ENCODE measurements around the gene DCAF10.

Gene DCAF10

GRCh38 chr9:37811906-37812476, 11.4 kb downstream of the DCAF10 start:
- Histone ChIP-seq H3K4me1 (ENCODE audit: insufficient read depth, low read length, severe bottlenecking) (no peaks in the 10 kb centered on the region), H3K27me3 (ENCODE audit: insufficient read depth, low read length) (no peaks in the 10 kb centered on the region), H3K27ac (ENCODE audit: low read depth, low read length, poor library complexity, severe bottlenecking) (no peak overlapping the region), H3K36me3 (ENCODE audit: insufficient read depth, low read length) (peaks cover 5% of the 10 kb centered on the region; the same call in 1 of the 2 replicates), H3K4me3 (ENCODE audit: low read depth, low read length, poor library complexity, severe bottlenecking) (no peak overlapping the region), H3K4me2 (ENCODE audit: low read length) (no peak overlapping the region), H4K20me1 (ENCODE audit: insufficient read depth, low read length) (no peaks in the 10 kb centered on the region), H3K9me3 (ENCODE audit: low read length) (no peaks in the 10 kb centered on the region), H2AFZ (ENCODE audit: low read length) (no peak overlapping the region), H3K9ac (ENCODE audit: low read length) (no peak overlapping the region), H3K79me2 (ENCODE audit: insufficient read depth, low read length) (peaks cover 6% of the 10 kb centered on the region), H3K9me2 (ENCODE audit: low read depth, low read length) (no peaks in the 10 kb centered on the region), H3F3A (ENCODE audit: insufficient read depth, low read length) (no peaks in the 10 kb centered on the region)
- TF ChIP-seq, protein P1, sequence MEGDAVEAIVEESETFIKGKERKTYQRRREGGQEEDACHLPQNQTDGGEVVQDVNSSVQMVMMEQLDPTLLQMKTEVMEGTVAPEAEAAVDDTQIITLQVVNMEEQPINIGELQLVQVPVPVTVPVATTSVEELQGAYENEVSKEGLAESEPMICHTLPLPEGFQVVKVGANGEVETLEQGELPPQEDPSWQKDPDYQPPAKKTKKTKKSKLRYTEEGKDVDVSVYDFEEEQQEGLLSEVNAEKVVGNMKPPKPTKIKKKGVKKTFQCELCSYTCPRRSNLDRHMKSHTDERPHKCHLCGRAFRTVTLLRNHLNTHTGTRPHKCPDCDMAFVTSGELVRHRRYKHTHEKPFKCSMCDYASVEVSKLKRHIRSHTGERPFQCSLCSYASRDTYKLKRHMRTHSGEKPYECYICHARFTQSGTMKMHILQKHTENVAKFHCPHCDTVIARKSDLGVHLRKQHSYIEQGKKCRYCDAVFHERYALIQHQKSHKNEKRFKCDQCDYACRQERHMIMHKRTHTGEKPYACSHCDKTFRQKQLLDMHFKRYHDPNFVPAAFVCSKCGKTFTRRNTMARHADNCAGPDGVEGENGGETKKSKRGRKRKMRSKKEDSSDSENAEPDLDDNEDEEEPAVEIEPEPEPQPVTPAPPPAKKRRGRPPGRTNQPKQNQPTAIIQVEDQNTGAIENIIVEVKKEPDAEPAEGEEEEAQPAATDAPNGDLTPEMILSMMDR (IDR thresholded peaks at IDR 0.05; ENCODE audit: low read length): no peak
- TF ChIP-seq EZH2 (IDR thresholded peaks at IDR 0.05; ENCODE audit: borderline replicate concordance, low read length): no peak

DNA sequence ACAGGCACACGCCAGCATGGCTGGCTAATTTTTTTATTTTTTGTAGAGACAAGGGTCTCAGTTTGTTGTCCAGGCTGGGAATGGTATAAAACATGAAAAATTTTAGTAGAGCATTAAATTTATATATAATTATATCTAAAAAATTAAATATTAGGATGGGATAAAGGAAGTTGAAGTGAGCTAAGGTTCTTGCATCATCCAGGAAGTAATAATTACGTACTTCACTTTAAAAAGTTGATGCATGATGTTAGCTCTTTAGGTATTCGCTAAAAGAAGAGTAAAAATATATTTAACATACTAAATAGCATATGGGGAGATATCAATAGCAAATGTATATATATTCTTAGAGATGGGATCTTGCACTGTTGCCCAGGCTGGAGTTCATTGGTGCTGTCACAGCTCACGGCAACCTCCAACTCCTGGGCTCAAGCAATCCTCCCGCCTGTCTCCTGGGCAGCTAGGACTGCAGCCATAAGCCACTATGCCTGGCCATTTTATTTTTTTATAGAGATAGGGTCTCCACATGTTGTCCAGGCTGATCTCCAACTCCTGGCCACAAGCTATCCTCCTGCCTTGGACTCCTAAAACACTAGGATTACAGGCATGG, 12.3 kb downstream of the DCAF10 start:
- H3K79me2 ChIP-seq (ENCODE audit: insufficient read depth, low read length): peaks cover 6% of the 10 kb centered on the region; the same call in 1 of the 2 replicates
- no peaks in the 10 kb centered on the region for H3K27me3 ChIP-seq (ENCODE audit: insufficient read depth, low read length)
- no peak overlapping the region for H3K27ac ChIP-seq (ENCODE audit: low read depth, low read length, poor library complexity, severe bottlenecking)
- H3K9me2 ChIP-seq (ENCODE audit: low read depth, low read length): no peaks in the 10 kb centered on the region
- peaks cover 2% of the 10 kb centered on the region; the same call in 1 of the 2 replicates for H3K36me3 ChIP-seq (ENCODE audit: insufficient read depth, low read length)
- no peak overlapping the region for H2AFZ ChIP-seq (ENCODE audit: low read length)
- no peak overlapping the region for H3K4me3 ChIP-seq (ENCODE audit: low read depth, low read length, poor library complexity, severe bottlenecking)
- no peaks in the 10 kb centered on the region for H4K20me1 ChIP-seq (ENCODE audit: insufficient read depth, low read length)
- H3K4me1 ChIP-seq (ENCODE audit: insufficient read depth, low read length, severe bottlenecking): no peaks in the 10 kb centered on the region
- no peak overlapping the region for H3K9ac ChIP-seq (ENCODE audit: low read length)
- H3K4me2 ChIP-seq (ENCODE audit: low read length): no peak overlapping the region
- TF ChIP-seq EZH2 (IDR thresholded peaks at IDR 0.05; ENCODE audit: borderline replicate concordance, low read length): no peak
- TF ChIP-seq, protein P1 (IDR thresholded peaks at IDR 0.05; ENCODE audit: low read length): no peak
- no peaks in the 10 kb centered on the region for H3F3A ChIP-seq (ENCODE audit: insufficient read depth, low read length)
- no peaks in the 10 kb centered on the region for H3K9me3 ChIP-seq (ENCODE audit: low read length)

GRCh38 chr9:37818849-37819248, 18.3 kb downstream of the DCAF10 start:
- Histone ChIP-seq H3K4me2 (ENCODE audit: low read length) (no peak overlapping the region), H3K9me3 (ENCODE audit: low read length) (no peaks in the 10 kb centered on the region), H3K4me1 (ENCODE audit: insufficient read depth, low read length, severe bottlenecking) (no peaks in the 10 kb centered on the region), H3K27ac (ENCODE audit: low read depth, low read length, poor library complexity, severe bottlenecking) (no peak overlapping the region), H3K79me2 (ENCODE audit: insufficient read depth, low read length) (no peaks in the 10 kb centered on the region), H3F3A (ENCODE audit: insufficient read depth, low read length) (no peaks in the 10 kb centered on the region; the same call in 1 of the 2 replicates), H4K20me1 (ENCODE audit: insufficient read depth, low read length) (no peaks in the 10 kb centered on the region), H2AFZ (ENCODE audit: low read length) (no peak overlapping the region), H3K9ac (ENCODE audit: low read length) (no peak overlapping the region), H3K27me3 (ENCODE audit: insufficient read depth, low read length) (no peaks in the 10 kb centered on the region), H3K4me3 (ENCODE audit: low read depth, low read length, poor library complexity, severe bottlenecking) (no peak overlapping the region), H3K9me2 (ENCODE audit: low read depth, low read length) (no peaks in the 10 kb centered on the region), H3K36me3 (ENCODE audit: insufficient read depth, low read length) (peaks cover 37% of the 10 kb centered on the region)
- TF ChIP-seq, protein P1 (IDR thresholded peaks at IDR 0.05; ENCODE audit: low read length): no peak
- no peak for TF ChIP-seq EZH2 (IDR thresholded peaks at IDR 0.05; ENCODE audit: borderline replicate concordance, low read length)
